GM21390 (cell line): ENCODE measurements around the gene WDR75.
"Not testable (repeated sequence)": the region's sequence is repeated elsewhere in the genome, so short reads cannot be mapped to it uniquely, and the experiment has no call there.

Experiments used
- ATAC-seq: cut with Tn5 transposase; IDR thresholded peaks from one replicate; pipeline ENCODE4 v1.9.1; 2021; ENCODE audit not compliant: unreplicated experiment

The WDR75 gene

GRCh38 chr2:189440947-189441708 lies at the start of gene WDR75:
WDR75 (plus strand) TSS chr2:189441474; CDS start chr2:189441493, 19 bp downstream.
- ATAC-seq: peak; percentile 87

- ATAC-seq: no peak
Observed at GRCh38 chr2:189393440-189394111, 47.7 kb upstream of the WDR75 start.

DNA sequence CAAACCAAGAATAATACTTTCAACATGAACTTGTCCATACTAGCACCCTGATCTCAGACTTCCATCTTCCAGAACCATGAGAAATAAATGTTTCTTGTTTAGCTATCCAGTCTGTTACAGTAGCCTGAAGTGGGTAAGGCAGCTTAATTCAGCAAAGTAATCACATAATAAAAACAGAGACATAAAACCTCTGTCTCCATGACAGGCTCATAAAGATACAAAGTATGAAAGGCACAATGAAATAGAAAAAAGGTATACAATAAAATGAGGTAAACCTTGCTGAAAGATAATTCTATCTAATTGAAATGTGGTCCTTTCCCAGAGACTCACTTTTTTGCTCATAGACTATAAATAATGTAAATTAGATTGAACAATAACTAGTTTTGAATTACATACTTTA lies 46.7 kb upstream of the WDR75 start:
- ATAC-seq: no peak

DNA sequence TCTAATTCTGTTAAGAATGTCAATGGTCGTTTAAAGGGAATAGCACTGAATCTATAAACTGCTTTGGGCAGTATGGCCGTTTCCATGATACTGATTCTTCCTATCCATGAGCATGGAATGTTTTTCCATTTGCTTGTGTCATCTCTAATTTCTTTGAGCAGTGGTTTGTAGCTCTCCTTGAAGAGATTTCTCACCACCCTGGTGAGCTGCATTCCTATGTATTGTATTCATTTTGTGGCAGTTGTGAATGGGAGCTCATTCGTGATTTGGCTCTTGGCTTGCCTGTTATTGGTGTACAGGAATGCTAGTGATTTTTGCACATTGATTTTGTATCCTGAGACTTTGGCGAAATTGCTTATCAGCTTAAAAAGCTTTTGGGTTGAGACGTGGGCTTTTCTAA lies 38.3 kb upstream of the WDR75 start:
- no peak for ATAC-seq

DNA sequence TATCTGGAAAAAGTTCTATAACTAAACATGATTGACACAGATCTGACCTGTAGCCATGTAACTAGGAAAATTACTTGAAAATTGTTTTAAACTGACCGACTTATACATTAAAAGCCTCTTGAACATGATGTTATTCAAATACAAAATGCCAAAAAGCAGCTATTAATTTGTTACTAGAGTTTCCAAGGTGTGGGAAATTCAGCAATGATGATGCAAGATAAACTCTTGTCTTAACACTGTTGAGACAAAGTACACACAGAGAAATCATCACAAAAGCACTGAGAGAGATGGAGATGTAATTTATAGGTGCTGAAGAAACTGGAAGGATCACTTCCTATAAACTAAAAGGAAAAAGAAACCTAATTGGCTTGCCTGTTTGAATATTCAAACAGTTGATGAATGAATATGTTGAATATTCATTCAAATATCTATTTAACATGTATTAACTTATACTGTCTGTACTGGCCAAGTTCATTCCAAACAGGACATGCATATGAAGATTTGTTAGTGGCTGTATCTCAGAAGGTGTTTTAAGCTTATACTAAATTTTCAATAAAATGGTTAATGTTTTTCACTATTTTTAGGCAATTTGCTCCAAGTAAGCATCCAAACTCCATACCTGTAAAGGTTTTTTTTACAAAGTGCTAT lies 34.6 kb upstream of the WDR75 start:
- ATAC-seq: no peak

DNA sequence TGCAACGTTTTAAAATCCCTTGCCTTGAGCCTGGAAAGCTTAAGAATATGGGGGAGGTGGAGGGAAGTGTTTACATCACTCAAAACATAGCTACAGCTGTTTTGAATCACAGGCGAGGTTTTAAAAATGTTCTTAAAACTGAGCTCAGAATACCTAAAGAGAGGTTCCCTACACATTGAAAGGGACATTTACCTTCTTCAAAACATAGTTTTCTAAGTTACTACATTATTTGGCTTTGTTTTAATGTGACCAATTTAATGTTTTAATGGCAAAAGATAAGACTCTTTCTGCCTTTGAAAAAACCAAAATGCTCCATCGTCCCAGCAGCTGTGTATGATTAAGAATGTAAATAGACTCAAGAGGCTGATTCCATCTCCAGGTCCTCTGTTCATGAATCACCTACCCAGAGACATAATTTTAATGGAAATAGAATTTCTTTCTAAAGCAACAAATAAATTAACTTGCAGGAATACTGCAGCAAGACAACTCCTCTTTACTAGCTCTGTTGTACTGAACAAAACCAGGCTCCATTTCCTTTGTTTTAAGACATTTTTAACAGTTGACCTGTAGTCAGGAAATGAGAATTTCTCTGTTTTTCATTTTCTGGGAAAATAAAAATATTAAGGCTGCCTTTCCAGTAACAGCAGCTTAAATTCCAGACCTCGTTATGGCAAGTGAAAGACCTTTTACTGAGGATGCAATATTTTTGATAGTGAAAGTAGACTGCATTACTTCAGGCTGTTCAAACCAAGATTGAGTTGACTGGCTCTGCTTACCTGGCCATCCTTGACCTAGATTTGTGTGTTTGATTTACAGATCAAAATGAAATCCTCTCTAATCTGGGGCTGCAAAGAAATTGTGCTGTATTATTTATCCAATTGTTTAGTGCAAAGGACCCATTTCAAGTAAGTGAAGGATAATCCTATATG lies 33.7 kb upstream of the WDR75 start:
- ATAC-seq: no peak

GRCh38 chr2:189408294-189408693 lies 33.0 kb upstream of the WDR75 start:
- ATAC-seq: no peak

GRCh38 chr2:189409131-189409530 lies 32.1 kb upstream of the WDR75 start:
- no peak for ATAC-seq

- ATAC-seq: no peak
Observed at GRCh38 chr2:189409647-189410046, 31.6 kb upstream of the WDR75 start.

GRCh38 chr2:189411860-189412259 lies 29.4 kb upstream of the WDR75 start:
- no peak for ATAC-seq

- peak; percentile 75 for ATAC-seq
Observed at GRCh38 chr2:189412330-189412953, 28.8 kb upstream of the WDR75 start.

GRCh38 chr2:189413249-189413648 lies 28.0 kb upstream of the WDR75 start:
- no peak for ATAC-seq

DNA sequence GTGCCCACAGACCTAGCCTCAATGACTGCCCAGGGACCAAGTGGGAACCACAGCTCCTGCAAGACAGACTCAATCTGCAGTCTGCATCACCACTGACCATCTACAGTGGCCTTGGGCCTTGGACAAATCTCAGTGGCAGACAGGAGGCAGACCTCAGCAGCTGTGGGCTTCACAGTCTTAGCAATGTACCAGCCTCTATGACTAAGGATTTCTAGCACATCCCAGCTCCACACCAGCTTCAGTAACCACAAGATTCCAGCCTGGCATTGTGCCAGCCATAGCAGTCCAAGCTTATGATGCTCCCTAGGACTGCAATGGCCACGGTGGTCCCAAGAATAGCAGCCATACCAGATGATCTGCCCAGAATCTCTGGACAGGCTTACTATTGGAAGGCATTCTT lies 19.6 kb upstream of the WDR75 start:
- no peak for ATAC-seq

GRCh38 chr2:189424961-189425360 lies 16.3 kb upstream of the WDR75 start:
- ATAC-seq: no peak

DNA sequence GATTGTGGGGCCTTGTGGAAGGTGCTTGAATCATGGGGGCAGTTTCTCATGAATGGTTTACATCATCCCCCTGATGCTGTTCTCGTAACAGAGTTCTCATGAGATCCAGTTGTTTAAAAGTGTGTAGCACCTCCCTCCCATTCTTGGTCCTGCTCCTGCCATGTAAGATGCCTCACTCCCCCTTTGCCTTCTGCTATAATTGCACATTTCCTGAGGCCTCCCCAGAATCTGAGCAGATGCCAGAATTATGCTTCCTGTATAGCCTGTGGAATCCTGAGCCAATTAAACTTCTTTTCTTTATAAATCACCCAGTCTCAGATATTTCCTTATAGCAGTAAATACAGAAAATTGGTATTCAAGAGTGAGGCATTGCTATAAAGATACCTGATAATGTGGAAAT lies 15.6 kb upstream of the WDR75 start:
- ATAC-seq: no peak

GRCh38 chr2:189426886-189427285 lies 14.4 kb upstream of the WDR75 start:
- ATAC-seq: no peak

DNA sequence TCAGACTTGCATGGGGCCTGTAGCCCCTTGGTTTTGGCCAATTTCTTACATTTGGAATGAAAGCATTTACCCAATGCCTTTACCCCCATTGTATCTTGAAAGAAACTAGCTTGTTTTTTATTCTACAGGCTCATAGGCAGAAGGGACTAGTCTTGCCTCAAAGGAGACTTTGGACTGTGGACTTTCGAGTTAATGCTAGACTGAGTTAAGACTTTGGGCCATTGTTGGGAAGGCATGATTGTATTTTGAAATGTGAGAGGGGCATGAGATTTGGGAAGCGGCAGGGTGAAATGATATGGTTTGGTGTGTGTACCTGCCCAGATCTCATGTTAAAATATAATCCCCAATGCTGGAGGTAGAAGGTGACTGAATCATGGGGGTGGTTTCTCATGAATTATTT lies 13.4 kb upstream of the WDR75 start:
- no peak for ATAC-seq

DNA sequence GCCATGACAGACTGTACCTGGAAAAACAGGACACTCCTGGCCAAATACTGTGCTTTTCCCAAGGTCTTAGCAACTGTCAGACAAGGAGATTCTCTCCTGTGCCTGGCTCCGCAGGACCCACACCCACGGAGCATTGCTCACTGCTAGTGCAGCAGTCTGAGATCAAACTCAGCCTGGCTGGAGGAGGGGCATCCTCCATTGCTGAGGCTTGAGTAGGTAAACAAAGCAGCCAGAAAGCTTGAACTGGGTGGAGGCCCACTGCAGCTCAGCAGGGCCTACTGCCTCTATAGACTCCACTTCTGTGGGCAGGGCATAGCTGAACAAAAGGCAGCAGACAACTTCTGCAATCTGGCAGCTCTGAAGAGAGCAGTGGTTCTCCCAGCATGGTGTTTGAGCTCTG lies 10.8 kb upstream of the WDR75 start:
- ATAC-seq: not testable (repeated sequence)

DNA sequence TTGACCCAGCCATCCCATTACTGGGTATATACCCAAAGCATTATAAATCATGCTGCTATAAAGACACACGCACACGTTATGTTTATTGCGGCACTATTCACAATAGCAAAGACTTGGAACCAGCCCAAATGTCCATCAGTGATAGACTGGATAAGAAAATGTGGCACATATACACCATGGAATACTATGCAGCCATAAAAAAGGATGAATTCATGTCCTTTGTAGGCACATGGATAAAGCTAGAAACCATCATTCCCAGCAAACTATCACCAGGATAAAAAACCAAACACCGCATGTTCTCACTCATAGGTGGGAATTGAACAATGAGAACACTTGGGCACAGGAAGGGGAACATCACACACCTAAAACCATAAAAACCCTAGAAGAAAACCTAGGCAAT lies 5.5 kb upstream of the WDR75 start:
- not testable (repeated sequence) for ATAC-seq

- no peak for ATAC-seq
Observed at GRCh38 chr2:189437926-189438325, 3.3 kb upstream of the WDR75 start.

- ATAC-seq: no peak
Observed at GRCh38 chr2:189439342-189439741, 1.9 kb upstream of the WDR75 start.
